ENCODE data around the gene CLECL1.

- TF ChIP-seq SMC3 (IDR thresholded peaks at IDR 0.05; ENCODE audit: low read depth, low read length) (no peak), TAF1 (IDR thresholded peaks at IDR 0.05; ENCODE audit: borderline replicate concordance, low read depth, low read length) (no peak)
Observed at GRCh38 chr12:9779209-9779608, 46.3 kb upstream of the CLECL1 start.

Measured in SK-N-SH (cell line).